ENCODE results near the gene ARHGEF10L.

DNA sequence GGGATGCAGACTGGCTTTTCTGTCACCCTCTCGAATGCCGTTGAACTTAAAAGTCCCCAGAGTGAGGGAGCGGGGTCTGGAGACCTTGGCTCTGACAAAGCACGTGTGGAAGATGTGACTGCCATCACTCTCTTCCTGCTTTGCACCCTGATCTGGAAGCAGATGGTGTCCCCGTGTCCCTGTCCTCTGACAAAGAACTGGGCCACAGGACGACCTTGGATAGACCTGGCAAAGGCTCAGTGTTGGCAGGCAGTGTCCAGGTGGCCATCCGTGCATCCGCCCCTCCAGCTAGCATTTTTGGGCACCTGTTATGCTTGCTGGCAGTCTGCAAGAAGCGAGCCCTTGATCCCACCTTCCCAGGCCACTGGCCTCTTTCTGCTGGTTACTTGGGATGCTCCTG lies 27.4 kb downstream of the ARHGEF10L start:
- TF ChIP-seq ZNF561 (tag by site-specific recombination; IDR thresholded peaks at IDR 0.05; ENCODE audit: borderline replicate concordance) (no peak), ZNF571 (tag by site-specific recombination; IDR thresholded peaks at IDR 0.05) (no peak), ZNF274 (IDR thresholded peaks at IDR 0.05; ENCODE audit: low read length) (no peak), ZNF274 (tag by site-specific recombination; IDR thresholded peaks at IDR 0.05; ENCODE audit: borderline replicate concordance) (no peak)
- TF ChIP-seq, protein P1, sequence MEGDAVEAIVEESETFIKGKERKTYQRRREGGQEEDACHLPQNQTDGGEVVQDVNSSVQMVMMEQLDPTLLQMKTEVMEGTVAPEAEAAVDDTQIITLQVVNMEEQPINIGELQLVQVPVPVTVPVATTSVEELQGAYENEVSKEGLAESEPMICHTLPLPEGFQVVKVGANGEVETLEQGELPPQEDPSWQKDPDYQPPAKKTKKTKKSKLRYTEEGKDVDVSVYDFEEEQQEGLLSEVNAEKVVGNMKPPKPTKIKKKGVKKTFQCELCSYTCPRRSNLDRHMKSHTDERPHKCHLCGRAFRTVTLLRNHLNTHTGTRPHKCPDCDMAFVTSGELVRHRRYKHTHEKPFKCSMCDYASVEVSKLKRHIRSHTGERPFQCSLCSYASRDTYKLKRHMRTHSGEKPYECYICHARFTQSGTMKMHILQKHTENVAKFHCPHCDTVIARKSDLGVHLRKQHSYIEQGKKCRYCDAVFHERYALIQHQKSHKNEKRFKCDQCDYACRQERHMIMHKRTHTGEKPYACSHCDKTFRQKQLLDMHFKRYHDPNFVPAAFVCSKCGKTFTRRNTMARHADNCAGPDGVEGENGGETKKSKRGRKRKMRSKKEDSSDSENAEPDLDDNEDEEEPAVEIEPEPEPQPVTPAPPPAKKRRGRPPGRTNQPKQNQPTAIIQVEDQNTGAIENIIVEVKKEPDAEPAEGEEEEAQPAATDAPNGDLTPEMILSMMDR (tag by site-specific recombination; IDR thresholded peaks at IDR 0.05): no peak
